Measurements from ENCODE around the gene SCYL1. TPM values are rescaled to one million over a fixed set of nuclear protein-coding genes. Genes with fewer than 3 reads are reported as not detected.

SCYL1 gene
- total and polyA plus RNA-seq, 3 experiments from 2014 or later, result 42.1 to 88.5 (median 85.1) TPM

GRCh38 chr11:65573391-65574079, 48.7 kb downstream of the SCYL1 start:
- no peak for DNase-seq
- POLR2A ChIA-PET, result interaction anchor here (0.9 to 4.3 kb wide), 5 partner anchors 14 to 41 kb away, joined by 3 to 34 read pairs (median 4); partner anchors contain the start of genes LTBP3, MAP3K11 and PCNX3
- peak overlapping the region; percentile 82 to 100 (median 94) for H3K27ac Mint-ChIP-seq
- peaks cover 0 to 1% of the 10 kb centered on the region in 2 donors for H3K27me3 Mint-ChIP-seq
- Histone ChIP-seq H3K27me3 (ENCODE audit: insufficient read depth, low read length, poor library complexity, severe bottlenecking) (no peaks in the 10 kb centered on the region), H3K36me3 (ENCODE audit: insufficient read depth, low read length) (no peaks in the 10 kb centered on the region), H3K27ac (ENCODE audit: low read depth, low read length) (peak overlapping the region; percentile 62), H3K9me3 (ENCODE audit: low read length) (no peaks in the 10 kb centered on the region), H3K4me3 (ENCODE audit: low read length) (peak overlapping the region; percentile 72), H3K4me1 (ENCODE audit: insufficient read depth, low read length) (peaks cover 68% of the 10 kb centered on the region)
- H3K9me3 Mint-ChIP-seq, result peaks cover 0 to 2% (median 0%) of the 10 kb centered on the region in 5 donors
- peaks cover 64 to 85% (median 72%) of the 10 kb centered on the region in 3 donors for H3K4me1 Mint-ChIP-seq
- peak overlapping the region; percentile 87 to 99 (median 94) for H3K4me3 Mint-ChIP-seq
- CTCF ChIA-PET, result interaction anchor here (1.1 to 5.5 kb wide), 8 partner anchors 9 to 37 kb away, joined by 3 to 78 read pairs (median 10); no protein-coding TSS in a partner anchor
- H3K36me3 Mint-ChIP-seq, result peaks cover 0 to 38% (median 6%) of the 10 kb centered on the region in 3 donors

- peaks cover 60 to 80% (median 67%) of the 10 kb centered on the region in 3 donors for H3K4me1 Mint-ChIP-seq
- POLR2A ChIA-PET, result interaction anchor here (1.0 to 2.3 kb wide), 3 partner anchors 16 to 41 kb away, joined by 3 to 9 read pairs (median 7); partner anchors contain the start of genes LTBP3 and PCNX3
Observed at GRCh38 chr11:65574109-65574810, 49.4 kb downstream of the SCYL1 start.

GRCh38 chr11:65574811-65575567, 50.1 kb downstream of the SCYL1 start:
- H3K36me3 Mint-ChIP-seq, result peaks cover 0 to 40% (median 6%) of the 10 kb centered on the region in 3 donors
- H3K9me3 ChIP-seq (ENCODE audit: low read length), result no peaks in the 10 kb centered on the region
- H3K4me3 Mint-ChIP-seq, result peak overlapping the region; percentile 91 to 99 (median 96)
- POLR2A ChIA-PET, result interaction anchor here (0.6 to 3.4 kb wide), 7 partner anchors 12 to 272 kb away, joined by 3 to 32 read pairs (median 7); partner anchors contain the start of gene PCNX3
- peaks cover 60% of the 10 kb centered on the region for H3K4me1 ChIP-seq (ENCODE audit: insufficient read depth, low read length)
- H3K27ac ChIP-seq (ENCODE audit: low read depth, low read length), result peak overlapping the region; percentile 76
- peaks cover 56 to 76% (median 60%) of the 10 kb centered on the region in 3 donors for H3K4me1 Mint-ChIP-seq
- H3K27me3 ChIP-seq (ENCODE audit: insufficient read depth, low read length, poor library complexity, severe bottlenecking), result no peaks in the 10 kb centered on the region
- peaks cover 4% of the 10 kb centered on the region for H3K36me3 ChIP-seq (ENCODE audit: insufficient read depth, low read length)
- DNase-seq, result peak in 1 of 5 donors; percentile 28
- peak overlapping the region; percentile 87 for H3K4me3 ChIP-seq (ENCODE audit: low read length)
- peaks cover 0 to 1% of the 10 kb centered on the region in 2 donors for H3K27me3 Mint-ChIP-seq
- H3K27ac Mint-ChIP-seq, result peak overlapping the region; percentile 95 to 100 (median 98)
- CTCF ChIA-PET, result interaction anchor here (0.7 to 6.5 kb wide), 9 partner anchors 9 to 137 kb away, joined by 3 to 66 read pairs (median 4); partner anchors contain the start of genes KAT5 and PCNX3
- peaks cover 0 to 2% (median 0%) of the 10 kb centered on the region in 5 donors for H3K9me3 Mint-ChIP-seq

More at GRCh38 chr11:65574109-65574810, 49.4 kb downstream of the SCYL1 start:
- Histone ChIP-seq H3K27ac (ENCODE audit: low read depth, low read length) (peak overlapping the region; percentile 76), H3K27me3 (ENCODE audit: insufficient read depth, low read length, poor library complexity, severe bottlenecking) (no peaks in the 10 kb centered on the region), H3K4me1 (ENCODE audit: insufficient read depth, low read length) (peaks cover 64% of the 10 kb centered on the region), H3K36me3 (ENCODE audit: insufficient read depth, low read length) (no peaks in the 10 kb centered on the region), H3K4me3 (ENCODE audit: low read length) (peak overlapping the region; percentile 87), H3K9me3 (ENCODE audit: low read length) (no peaks in the 10 kb centered on the region)
- H3K27ac Mint-ChIP-seq, result peak overlapping the region; percentile 95 to 100 (median 98)
- CTCF ChIA-PET, result interaction anchor here (1.0 to 6.5 kb wide), 9 partner anchors 14 to 41 kb away, joined by 3 to 78 read pairs (median 35); partner anchors contain the start of gene PCNX3
- peaks cover 0 to 40% (median 6%) of the 10 kb centered on the region in 3 donors for H3K36me3 Mint-ChIP-seq
- H3K9me3 Mint-ChIP-seq, result peaks cover 0 to 2% (median 0%) of the 10 kb centered on the region in 5 donors
- H3K27me3 Mint-ChIP-seq, result peaks cover 0 to 1% of the 10 kb centered on the region in 2 donors
- peak; percentile 80 to 91 (median 85) for DNase-seq
- H3K4me3 Mint-ChIP-seq, result peak overlapping the region; percentile 91 to 99 (median 96)

- Mint-ChIP-seq H3K9me3 (peaks cover 0 to 2% (median 0%) of the 10 kb centered on the region in 5 donors), H3K27ac (peak within 1 kb of the TSS; percentile 95 to 100 (median 98)), H3K27me3 (peaks cover 0 to 1% of the 10 kb centered on the region in 2 donors), H3K4me3 (peak within 1 kb of the TSS; percentile 91 to 99 (median 96)), H3K36me3 (peaks cover 0 to 41% (median 6%) of the 10 kb centered on the region in 3 donors), H3K4me1 (peaks cover 54 to 72% (median 54%) of the 10 kb centered on the region in 3 donors)
- Histone ChIP-seq H3K36me3 (ENCODE audit: insufficient read depth, low read length) (peaks cover 11% of the 10 kb centered on the region), H3K27me3 (ENCODE audit: insufficient read depth, low read length, poor library complexity, severe bottlenecking) (no peaks in the 10 kb centered on the region), H3K9me3 (ENCODE audit: low read length) (no peaks in the 10 kb centered on the region), H3K4me3 (ENCODE audit: low read length) (peak within 1 kb of the TSS; percentile 89), H3K4me1 (ENCODE audit: insufficient read depth, low read length) (peaks cover 60% of the 10 kb centered on the region), H3K27ac (ENCODE audit: low read depth, low read length) (peak within 1 kb of the TSS; percentile 89)
- POLR2A ChIA-PET, result interaction anchor here (0.6 to 3.4 kb wide), 13 partner anchors 10 to 273 kb away, joined by 3 to 32 read pairs (median 4); partner anchors contain the start of gene PCNX3
- CTCF ChIA-PET, result interaction anchor here (0.7 to 6.5 kb wide), 11 partner anchors 8 to 136 kb away, joined by 3 to 66 read pairs (median 4); partner anchors contain the start of genes KAT5 and PCNX3
- DNase-seq, result peak; percentile 78 to 87 (median 81)
Observed at GRCh38 chr11:65575568-65576231, 50.8 kb downstream of the SCYL1 start, which contains the start of gene EHBP1L1. Gene EHBP1L1, plus strand, starts transcription at chr11:65576053. Its CDS starts 250 bp downstream, at chr11:65576303.

- peak overlapping the region; percentile 74 to 96 (median 90) for H3K27ac Mint-ChIP-seq
- H3K4me3 Mint-ChIP-seq, result peak overlapping the region; percentile 87 to 99 (median 89)
- H3K4me3 ChIP-seq (ENCODE audit: low read length), result peak overlapping the region; percentile 89
- peaks cover 0 to 2% (median 0%) of the 10 kb centered on the region in 5 donors for H3K9me3 Mint-ChIP-seq
- no peaks in the 10 kb centered on the region for H3K27me3 ChIP-seq (ENCODE audit: insufficient read depth, low read length, poor library complexity, severe bottlenecking)
- DNase-seq, result no peak
- peaks cover 0 to 47% (median 6%) of the 10 kb centered on the region in 3 donors for H3K36me3 Mint-ChIP-seq
- H3K36me3 ChIP-seq (ENCODE audit: insufficient read depth, low read length), result peaks cover 16% of the 10 kb centered on the region
- no peaks in the 10 kb centered on the region for H3K9me3 ChIP-seq (ENCODE audit: low read length)
- peaks cover 0 to 1% of the 10 kb centered on the region in 2 donors for H3K27me3 Mint-ChIP-seq
- peaks cover 53% of the 10 kb centered on the region for H3K4me1 ChIP-seq (ENCODE audit: insufficient read depth, low read length)
- H3K4me1 Mint-ChIP-seq, result peaks cover 47 to 66% (median 50%) of the 10 kb centered on the region in 3 donors
- ChIA-PET CTCF (interaction anchor here (1.3 to 6.5 kb wide), 7 partner anchors 11 to 135 kb away, joined by 3 to 66 read pairs (median 5); partner anchors contain the start of gene KAT5), POLR2A (interaction anchor here (0.6 to 3.4 kb wide), 11 partner anchors 10 to 91 kb away, joined by 3 to 32 read pairs (median 6); partner anchors contain the start of gene PCNX3)
- peak overlapping the region; percentile 89 for H3K27ac ChIP-seq (ENCODE audit: low read depth, low read length)
Observed at GRCh38 chr11:65576232-65576866, 51.5 kb downstream of the SCYL1 start.

All from CD8-positive, alpha-beta memory T cell (primary cell).